Measurements from ENCODE around the gene CFAP46. TPM values are rescaled to one million over a fixed set of nuclear protein-coding genes. Genes with fewer than 3 reads are reported as not detected.

Gene CFAP46
- total and polyA plus RNA-seq, 2 of the 4 experiments (the other 2 are of a cell fraction): 1.3 to 1.8 TPM

DNA sequence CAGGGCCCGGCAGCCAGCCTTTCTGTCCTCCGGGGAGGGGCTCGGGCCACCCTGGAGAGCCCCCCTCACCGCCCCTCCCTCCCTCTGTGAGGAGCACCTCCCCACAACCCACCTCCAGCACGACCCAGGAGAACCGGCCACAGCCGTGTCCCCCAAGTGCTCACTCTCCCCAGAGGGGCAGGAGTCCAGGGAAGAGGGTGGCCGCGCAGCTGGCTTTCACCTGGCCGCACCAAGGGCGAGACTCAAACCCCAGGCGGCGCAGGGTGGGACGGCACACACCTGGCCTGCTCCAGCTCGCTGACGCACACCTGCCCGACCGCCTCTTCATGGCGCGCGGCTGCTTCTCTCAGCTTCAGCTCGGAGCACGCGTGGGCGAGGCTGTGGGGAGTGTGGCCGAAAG, 73.4 kb downstream of the CFAP46 start:
- ChIA-PET POLR2A (ENCODE audit: unreplicated experiment) (no interaction called here), CTCF (no interaction called here)
- no TSS peak for BruUV-seq (replicated peaks)
- Histone ChIP-seq H3K79me1 (ENCODE audit: low read depth in 1 of 2, low read length in 2 of 2) (no peaks in the 10 kb centered on the region), H3K36me3 (ENCODE audit: control insufficient read depth, insufficient read depth, low read length) (no peaks in the 10 kb centered on the region), H3K9ac (ENCODE audit: low read depth, low read length) (no peak overlapping the region), H2BK20ac (ENCODE audit: low read depth, low read length) (no peak overlapping the region), H2BK120ac (ENCODE audit: low read depth, low read length) (no peak overlapping the region), H3K23ac (ENCODE audit: low read depth, low read length) (no peak overlapping the region), H3K4ac (ENCODE audit: low read depth, low read length) (no peak overlapping the region), H3K9me1 (ENCODE audit: insufficient read depth, low read length) (no peaks in the 10 kb centered on the region), H4K91ac (ENCODE audit: insufficient read depth, low read depth, low read length) (no peak overlapping the region), H2BK5ac (ENCODE audit: low read depth, low read length, poor library complexity, severe bottlenecking) (no peak overlapping the region), H3K4me1 (ENCODE audit: control insufficient read depth, insufficient read depth, low read length) (no peaks in the 10 kb centered on the region), H2AFZ (replicated peaks; ENCODE audit: low read length, poor library complexity) (no peak overlapping the region), H3K27me3 (ENCODE audit: control insufficient read depth, insufficient read depth, low read length) (peaks cover 9% of the 10 kb centered on the region), H3K4me3 (ENCODE audit: insufficient read depth, low read depth, low read length) (no peak overlapping the region), H4K20me1 (ENCODE audit: insufficient read depth, low read length) (no peaks in the 10 kb centered on the region), H3K14ac (replicated peaks; ENCODE audit: low read depth, low read length) (no peak overlapping the region), H3K27ac (ENCODE audit: insufficient read depth, low read length) (no peak overlapping the region), H4K5ac (ENCODE audit: low read depth, low read length) (no peak overlapping the region), H3K9me3 (ENCODE audit: control insufficient read depth, insufficient read depth, low read length) (peaks cover 2% of the 10 kb centered on the region), H3K18ac (ENCODE audit: low read depth, low read length) (no peak overlapping the region), H3K4me2 (ENCODE audit: low read depth, low read length) (no peak overlapping the region), H2BK15ac (ENCODE audit: low read depth, low read length) (no peak overlapping the region), H2AK9ac (replicated peaks; ENCODE audit: low read depth, low read length, poor library complexity) (no peak overlapping the region), H4K8ac (ENCODE audit: low read depth in 2 of 2, low read length in 2 of 2) (no peak overlapping the region), H2AK5ac (ENCODE audit: low read depth, low read length) (no peak overlapping the region), H3K56ac (ENCODE audit: extremely low read depth, insufficient read depth, low read length) (no peak overlapping the region)
- TF ChIP-seq MAZ (IDR thresholded peaks at IDR 0.05; ENCODE audit: borderline replicate concordance, low read depth, low read length): no peak
- no peak for TF ChIP-seq MAFK (IDR thresholded peaks at IDR 0.05; ENCODE audit: low read depth, low read length)
- TF ChIP-seq SMC3 (IDR thresholded peaks at IDR 0.05; ENCODE audit: low read depth, low read length): no peak
- TF ChIP-seq FOS (IDR thresholded peaks at IDR 0.05; ENCODE audit: low read depth, low read length): no peak
- TF ChIP-seq CEBPB (IDR thresholded peaks at IDR 0.05; ENCODE audit: low read depth, low read length): no peak
- no peak for TF ChIP-seq POLR2A (IDR thresholded peaks at IDR 0.05; ENCODE audit: low read depth, low read length)
- no peak for TF ChIP-seq RCOR1 (IDR thresholded peaks at IDR 0.05; ENCODE audit: insufficient replicate concordance, low read length)
- TF ChIP-seq, protein P1, sequence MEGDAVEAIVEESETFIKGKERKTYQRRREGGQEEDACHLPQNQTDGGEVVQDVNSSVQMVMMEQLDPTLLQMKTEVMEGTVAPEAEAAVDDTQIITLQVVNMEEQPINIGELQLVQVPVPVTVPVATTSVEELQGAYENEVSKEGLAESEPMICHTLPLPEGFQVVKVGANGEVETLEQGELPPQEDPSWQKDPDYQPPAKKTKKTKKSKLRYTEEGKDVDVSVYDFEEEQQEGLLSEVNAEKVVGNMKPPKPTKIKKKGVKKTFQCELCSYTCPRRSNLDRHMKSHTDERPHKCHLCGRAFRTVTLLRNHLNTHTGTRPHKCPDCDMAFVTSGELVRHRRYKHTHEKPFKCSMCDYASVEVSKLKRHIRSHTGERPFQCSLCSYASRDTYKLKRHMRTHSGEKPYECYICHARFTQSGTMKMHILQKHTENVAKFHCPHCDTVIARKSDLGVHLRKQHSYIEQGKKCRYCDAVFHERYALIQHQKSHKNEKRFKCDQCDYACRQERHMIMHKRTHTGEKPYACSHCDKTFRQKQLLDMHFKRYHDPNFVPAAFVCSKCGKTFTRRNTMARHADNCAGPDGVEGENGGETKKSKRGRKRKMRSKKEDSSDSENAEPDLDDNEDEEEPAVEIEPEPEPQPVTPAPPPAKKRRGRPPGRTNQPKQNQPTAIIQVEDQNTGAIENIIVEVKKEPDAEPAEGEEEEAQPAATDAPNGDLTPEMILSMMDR (conservative IDR thresholded peaks at IDR 0.05; ENCODE audit: low read depth, low read length): no peak
- no peak for TF ChIP-seq BHLHE40 (IDR thresholded peaks at IDR 0.05; ENCODE audit: low read depth, low read length)
- no peak for TF ChIP-seq CHD1 (IDR thresholded peaks at IDR 0.05; ENCODE audit: low read depth, low read length)
- TF ChIP-seq, protein P2, sequence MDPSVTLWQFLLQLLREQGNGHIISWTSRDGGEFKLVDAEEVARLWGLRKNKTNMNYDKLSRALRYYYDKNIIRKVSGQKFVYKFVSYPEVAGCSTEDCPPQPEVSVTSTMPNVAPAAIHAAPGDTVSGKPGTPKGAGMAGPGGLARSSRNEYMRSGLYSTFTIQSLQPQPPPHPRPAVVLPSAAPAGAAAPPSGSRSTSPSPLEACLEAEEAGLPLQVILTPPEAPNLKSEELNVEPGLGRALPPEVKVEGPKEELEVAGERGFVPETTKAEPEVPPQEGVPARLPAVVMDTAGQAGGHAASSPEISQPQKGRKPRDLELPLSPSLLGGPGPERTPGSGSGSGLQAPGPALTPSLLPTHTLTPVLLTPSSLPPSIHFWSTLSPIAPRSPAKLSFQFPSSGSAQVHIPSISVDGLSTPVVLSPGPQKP (IDR thresholded peaks at IDR 0.05; ENCODE audit: borderline replicate concordance, low read depth, low read length): no peak
- TF ChIP-seq, protein P3, sequence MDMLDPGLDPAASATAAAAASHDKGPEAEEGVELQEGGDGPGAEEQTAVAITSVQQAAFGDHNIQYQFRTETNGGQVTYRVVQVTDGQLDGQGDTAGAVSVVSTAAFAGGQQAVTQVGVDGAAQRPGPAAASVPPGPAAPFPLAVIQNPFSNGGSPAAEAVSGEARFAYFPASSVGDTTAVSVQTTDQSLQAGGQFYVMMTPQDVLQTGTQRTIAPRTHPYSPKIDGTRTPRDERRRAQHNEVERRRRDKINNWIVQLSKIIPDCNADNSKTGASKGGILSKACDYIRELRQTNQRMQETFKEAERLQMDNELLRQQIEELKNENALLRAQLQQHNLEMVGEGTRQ (IDR thresholded peaks at IDR 0.05; ENCODE audit: low read depth, low read length): no peak
- TF ChIP-seq MXI1 (IDR thresholded peaks at IDR 0.05; ENCODE audit: borderline replicate concordance, low read depth, low read length): no peak
- no peak for TF ChIP-seq RAD21 (IDR thresholded peaks at IDR 0.05; ENCODE audit: low read length)
- in situ Hi-C loops (cut with MboI; ENCODE audit: low sequenced_read_pairs) (no loop called here), intact Hi-C loops (cut with micrococcal nuclease) (no loop called here), dilution Hi-C loops (cut with HindIII; ENCODE audit: low sequenced_read_pairs, unreplicated experiment) (no loop called here)
- ATAC-seq (ENCODE audit: low read depth) (no peak), DNase-seq (no peak)
- 89% methylated on average over 15 of the region's 26 CpGs; no CpG with 5 or more reads in 1 of the 2 experiments for WGBS, 2 experiments (ENCODE audit: extremely low coverage in 2 of 2, insufficient read length in 1 of 2)
